NCI-H226 (cell line): ENCODE results near the gene HSPE1.
"Not testable (repeated sequence)": the region's sequence is repeated elsewhere in the genome, so short reads cannot be mapped to it uniquely, and the experiment has no call there.

Experiments used
- DNase-seq: peaks from one replicate; pipeline ENCODE4 v3.0.0-alpha.2; 2015

The HSPE1 gene

DNA sequence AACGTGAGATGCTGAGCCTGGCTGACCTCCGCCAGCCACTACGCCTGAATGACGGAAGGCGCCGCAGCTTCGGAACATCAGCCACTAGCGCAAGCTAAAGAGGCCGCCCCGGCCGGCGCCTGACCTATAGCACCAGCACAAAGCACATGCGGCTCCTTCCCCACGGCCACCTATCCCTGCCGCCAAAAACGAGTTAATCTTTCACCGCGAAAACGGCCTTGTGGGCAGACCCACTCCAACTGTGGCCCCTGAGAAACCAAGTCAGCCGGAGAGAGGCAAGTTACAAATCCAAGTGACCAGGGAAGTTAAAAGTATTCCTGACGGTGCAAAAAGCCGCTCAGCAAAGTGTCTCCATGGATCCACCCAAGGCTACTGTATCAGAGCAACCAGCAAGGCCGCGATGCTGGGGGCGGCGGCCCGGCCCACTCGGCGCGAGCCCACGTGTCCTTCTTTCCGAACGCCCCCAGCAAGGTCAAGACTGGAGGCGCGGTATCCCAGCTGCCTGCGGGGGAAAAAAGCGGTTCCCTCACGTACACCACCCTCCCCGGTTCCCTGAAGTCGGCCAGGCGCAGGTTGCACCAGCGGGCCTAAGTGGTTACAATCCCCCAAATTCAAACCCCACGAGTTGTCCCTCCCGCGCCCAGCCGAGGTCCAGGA is 1.1 kb upstream of the HSPE1 start:
- peak; percentile 56 for DNase-seq

DNA sequence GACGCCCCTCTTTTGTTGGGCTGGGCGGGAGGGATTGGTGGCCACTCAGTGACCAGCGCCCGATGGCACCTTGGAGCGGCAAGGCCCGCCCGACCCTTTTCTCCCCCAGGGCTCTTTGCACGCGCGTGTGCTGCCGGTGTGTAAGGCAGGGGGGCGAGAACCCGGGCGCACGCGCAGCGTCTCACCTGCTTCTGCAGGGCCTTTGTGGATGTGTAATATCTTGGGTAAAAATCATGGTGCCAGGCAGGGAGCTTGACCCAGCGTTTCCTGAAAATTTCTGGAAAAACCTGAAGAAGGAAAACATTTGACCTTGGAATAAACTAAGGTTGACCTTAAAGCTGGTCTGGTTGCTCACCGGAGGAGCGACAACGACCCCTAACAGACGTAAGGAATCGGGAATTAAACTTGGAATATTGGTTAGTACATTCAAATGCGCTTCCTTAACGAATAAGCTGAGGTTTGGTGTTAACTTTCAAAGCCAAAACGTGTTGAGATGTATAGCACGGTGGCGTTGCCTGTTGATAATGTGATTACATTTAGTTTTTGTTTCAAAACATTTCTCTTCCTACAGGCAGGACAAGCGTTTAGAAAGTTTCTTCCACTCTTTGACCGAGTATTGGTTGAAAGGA is 438 bp downstream of the HSPE1 start:
- DNase-seq = no peak

DNA sequence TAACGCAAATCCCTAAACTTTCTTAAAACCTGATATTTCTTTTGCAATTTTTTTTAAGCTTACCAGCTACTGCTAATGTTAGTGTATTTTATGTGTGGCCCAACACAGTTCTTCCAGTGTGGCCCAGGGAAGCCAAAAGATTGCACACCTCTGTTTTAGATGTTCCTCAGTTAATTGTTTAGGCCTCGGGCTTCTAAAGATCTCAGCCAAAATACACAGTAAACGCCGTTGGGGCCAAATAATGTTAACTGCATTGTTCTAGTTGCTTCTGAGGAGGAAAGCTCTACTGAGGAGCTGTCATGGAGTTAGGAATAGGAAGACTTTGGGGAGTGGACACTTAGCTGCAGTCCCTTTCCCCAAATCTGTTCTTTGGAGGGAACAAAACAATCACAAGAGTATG is 2.0 kb downstream of the HSPE1 start:
- no peak for DNase-seq

DNA sequence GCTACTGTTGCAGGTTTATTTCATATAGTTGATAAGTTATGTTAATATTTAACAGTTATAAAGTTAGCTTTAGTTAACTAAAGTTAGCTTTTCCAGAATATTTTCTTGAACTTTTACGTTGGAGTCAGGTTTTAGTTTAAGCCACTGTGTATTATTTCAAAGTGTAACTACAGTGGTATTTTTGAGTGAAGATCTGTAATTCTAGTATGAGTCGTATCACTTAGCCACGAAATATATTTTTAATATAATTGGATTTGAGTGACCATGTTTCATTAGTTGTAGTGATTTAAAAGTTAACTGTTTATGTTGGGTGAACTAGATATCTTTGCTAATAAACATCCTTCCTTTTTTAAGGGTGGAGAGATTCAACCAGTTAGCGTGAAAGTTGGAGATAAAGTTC is 2.5 kb downstream of the HSPE1 start:
- DNase-seq = no peak

DNA sequence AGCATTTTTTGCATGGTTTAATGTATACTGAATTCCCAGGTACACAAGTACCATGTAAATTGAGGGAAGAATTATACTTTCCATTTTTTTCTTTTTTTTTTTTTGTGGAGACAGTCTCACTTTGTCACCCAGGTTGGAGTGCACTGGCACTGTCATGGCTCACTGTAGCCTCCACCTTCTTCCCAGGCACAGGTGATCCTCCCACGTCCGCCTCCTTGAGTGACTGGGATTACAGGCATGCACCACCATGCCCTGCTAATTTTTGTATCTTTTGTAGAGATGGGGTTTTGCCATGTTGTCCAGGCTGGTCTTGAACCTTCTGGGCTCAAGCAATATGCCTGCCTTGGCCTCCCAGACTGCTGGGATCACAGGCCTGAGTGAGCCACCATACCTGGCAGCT is 3.8 kb downstream of the HSPE1 start:
- DNase-seq = no peak

DNA sequence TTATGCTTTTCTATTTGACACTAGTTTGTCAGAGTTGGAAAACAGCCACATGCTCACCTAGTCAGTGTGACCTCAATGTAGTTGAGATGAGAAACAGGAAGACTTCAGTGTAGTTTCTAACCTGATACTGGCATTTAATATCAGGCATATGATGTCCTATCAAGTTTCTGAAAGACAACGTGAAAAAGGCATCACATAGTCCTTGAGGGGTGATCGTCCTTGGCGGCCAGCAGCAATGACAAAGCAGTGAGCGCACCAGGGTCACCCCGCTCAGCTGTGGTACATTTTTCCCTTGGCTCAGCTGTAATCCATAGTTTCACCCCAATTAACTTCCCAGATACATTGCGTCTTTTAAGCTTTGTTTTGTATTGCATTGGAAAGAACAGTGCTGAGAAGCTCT is 4.3 kb downstream of the HSPE1 start:
- no peak for DNase-seq

DNA sequence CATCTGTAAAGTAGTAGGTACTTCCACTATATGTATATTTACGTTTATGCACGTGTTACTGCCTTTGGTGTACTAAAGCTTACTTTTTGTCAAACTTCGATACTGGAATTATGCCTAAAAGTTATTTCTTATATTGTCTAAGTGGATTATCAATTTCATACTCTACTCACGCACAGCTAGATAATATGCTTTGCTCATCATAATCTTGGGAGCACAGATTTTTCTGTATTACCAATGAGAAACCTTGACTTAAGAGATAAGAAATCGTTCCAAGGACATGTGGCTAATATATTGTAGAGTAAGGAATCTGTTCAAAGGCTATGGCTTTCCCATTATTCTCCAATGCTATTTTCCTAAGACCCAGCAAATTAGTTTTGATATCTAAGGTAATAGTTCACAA is 6.5 kb downstream of the HSPE1 start:
- DNase-seq = no peak

DNA sequence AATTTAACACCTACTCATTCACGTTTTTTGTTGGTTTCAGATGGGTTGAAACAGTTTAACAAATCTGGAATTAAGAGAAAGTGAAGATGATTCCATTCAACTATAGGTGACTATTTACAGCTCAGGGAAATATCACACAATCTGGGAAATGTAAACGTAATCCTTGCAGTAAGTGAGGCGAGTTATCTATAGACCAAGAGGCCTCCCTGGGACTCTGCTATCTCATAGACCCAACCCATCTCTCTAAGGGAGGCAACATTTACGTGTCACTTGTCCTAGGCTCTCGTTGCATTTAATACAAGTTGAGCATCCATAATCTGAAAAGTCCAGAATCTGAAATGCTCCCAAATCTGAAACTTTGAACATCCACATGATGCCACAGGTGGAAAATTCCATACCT is 13.7 kb downstream of the HSPE1 start:
- DNase-seq = no peak

DNA sequence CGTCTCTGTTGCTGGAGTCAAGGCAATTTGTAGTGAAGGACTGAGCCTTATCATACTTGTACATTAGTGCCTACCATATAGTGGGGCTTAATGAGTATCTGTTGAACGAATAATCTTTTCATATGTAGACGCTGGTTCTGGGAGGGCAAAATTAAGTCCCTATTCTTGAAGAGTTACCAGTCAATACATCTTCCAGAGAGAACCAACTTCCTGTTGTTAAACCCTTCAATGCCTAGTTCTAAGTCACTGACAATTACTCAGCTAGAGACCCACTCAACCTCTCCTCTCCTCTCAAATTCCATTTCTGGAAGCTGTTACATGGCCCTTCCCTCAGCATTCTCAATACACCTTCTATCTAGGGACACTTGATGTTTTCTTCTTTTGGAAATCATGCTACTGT is 14.6 kb downstream of the HSPE1 start:
- no peak for DNase-seq

DNA sequence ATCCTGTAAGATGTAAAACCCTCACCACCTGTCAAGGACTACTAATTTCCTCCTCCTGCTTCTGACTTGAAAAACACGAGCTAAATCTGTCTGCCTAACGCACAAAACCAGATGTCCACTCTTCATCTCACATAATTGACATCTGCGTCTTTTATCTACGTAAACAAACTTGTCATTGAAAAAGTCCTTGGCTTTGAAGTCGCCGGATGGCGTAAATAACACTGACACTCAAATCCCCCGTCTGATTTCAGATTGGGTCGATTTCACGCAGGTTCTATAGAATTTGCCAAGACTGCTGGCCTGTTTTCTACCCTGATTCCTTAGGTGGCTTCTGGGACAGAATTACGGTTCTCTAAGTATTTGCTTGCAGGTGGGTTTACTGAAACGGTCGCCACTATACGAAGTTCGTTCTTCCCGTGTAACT is 15.1 kb downstream of the HSPE1 start:
- DNase-seq = no peak

DNA sequence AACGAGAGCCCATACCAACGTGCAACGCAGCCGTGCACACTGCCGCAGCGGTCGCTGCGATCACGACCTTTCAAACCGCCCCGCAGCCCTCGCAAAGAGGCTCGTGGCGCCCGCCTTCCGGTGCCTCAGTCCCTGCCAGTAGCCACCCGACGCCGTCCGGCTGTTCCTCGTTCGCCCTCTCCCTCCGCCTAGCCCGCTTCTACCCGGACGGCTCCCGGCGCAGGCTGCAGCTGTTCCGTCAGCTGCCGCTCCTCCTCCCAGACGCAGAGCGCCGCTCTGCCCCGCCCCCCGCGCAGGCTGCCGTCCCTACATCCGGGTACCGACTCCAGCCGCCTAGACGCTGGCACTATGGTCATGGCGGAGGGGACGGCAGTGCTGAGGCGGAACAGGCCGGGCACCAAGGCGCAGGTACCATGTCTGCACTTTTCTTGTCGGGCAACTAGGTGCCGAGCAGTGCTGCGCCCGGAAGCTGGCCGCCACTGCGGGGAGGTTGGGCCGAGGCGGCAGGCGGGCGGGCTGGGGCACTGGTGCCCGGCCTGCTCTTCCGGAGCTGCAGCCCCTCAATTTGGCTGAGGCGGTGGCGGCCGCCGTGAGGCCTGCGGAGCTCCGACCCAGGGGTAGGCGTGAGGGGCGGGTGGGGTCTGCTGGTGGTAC is 15.7 kb downstream of the HSPE1 start, which contains the start of gene MOB4:
TSS of gene MOB4 (plus strand) at position 328 of the 654 bp plus-strand sequence. CDS start at position 349, 21 bp downstream.
- DNase-seq = peak; percentile 91

DNA sequence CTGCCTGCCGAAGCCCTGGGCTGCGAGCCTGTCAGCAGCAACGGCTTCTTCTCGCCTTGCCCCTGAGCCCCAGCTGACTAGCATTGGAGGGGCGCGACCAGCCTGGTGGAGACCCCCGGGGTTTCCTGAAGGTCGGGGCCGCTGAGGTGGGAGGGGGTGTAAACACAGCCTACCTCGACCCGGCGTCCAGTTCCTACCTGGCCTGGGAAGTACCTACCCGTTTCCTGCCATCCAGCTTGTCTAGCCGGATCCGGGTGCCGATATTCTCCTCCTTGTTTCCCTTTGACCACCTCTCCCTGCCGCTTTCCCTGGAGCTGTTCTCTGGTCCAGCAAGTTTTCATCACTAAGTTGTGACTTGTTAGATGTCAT is 16.2 kb downstream of the HSPE1 start:
- no peak for DNase-seq

DNA sequence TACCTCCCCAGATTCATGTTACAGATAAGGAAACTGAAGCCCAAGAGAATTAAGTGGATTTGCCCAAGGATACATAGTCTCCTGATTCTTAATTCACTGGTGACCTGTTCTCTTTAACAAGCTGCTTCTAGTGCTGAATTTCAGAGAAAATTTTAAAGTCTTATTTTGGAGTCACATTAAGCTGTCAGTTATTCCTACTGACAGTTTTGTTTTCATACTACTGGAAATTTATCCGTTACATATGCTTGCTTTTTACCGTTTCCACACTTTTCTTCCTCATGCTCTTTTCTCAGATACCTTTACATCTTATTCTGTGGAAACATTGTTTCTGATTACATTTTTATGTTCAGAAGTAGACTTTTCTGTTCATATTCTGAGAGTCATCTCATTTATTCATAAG is 17.0 kb downstream of the HSPE1 start:
- no peak for DNase-seq

DNA sequence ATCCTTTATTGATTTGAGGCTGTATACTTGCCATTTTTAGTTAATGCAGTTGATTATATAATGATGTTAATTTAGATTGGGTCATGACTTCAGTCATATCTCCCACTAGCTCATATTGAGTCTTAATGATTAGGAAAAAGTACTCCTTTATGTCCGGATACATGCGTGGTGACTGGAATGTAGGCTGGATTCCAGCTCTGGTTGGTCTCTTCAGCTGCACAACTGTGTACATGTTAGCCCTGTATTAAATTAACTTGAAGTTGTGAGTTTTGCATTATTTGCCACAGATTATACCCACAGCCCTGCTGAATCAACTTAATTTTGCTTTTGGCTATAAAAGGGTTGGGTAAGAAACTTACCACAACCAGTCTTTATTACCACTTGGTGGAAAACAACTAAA is 38.2 kb downstream of the HSPE1 start:
- DNase-seq = no peak

DNA sequence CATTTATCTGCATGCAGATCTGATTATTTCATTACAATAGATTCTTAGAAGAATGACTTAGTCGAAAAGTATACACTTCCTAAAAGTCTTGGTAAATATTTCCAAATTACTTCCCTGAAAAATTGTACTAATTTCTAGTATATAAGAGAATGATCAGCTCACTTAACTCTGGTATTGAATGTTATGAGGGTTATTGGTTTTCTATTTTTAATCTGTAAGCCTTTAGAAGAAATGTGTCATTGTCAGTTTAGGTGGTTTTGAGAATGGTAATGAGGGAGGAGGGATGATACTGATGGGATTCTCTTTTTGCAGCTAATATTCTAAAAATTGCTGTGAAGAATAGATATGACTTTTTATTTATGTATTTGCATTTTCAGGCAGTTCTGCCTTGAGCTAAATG is 39.6 kb downstream of the HSPE1 start:
- no peak for DNase-seq

DNA sequence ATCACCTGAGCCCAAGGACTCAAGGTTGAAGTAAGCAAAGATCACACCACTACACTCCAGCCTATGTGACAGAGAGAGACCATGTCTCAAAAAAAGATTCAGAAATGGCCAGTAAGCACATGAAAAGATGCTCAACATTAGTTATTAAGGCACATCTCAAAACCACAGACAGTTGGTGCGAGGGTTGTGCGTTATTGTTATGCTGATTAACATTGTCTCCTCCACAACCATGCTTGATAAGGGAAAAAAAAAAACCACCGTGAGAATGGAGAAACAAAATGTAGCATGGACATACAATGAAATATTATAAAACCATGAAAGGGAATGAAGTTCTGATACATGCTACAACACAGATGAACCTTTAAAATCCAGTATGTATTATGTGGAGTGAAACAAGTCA is 43.0 kb downstream of the HSPE1 start:
- DNase-seq = no peak

DNA sequence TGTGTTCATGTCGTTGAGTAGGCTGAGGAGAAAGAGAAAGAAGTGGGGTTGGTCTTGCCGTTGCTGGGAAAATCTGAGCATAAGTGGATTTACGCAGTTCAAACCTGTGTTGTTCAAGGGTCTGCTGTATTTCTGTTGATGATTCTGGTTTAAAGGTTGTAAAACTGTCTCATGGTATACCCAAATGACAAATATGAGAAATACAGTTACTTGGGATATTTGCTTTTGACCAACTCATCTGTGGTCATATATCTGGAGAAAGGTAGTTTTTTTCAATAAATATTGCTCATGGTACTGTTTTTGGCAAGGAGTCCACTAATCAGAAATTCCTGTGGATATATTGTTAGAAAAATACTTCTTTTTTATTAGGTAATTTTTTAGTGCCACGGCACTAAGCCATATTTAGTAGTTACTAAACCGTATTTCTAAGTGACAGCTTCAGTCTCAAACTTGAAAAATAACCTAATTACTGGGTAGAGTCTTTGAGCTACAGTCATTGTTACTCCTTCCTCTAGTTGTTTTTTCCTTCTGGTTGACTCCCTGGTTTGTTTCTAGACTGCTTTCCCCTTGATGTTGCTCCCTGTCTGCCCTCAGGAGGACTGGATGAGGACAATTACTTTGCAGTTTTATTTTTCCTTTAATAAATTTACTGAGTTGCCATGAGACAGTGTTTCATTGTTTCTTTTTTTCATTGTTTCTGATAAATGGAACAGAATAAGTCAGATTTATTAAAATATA is 47.2 kb downstream of the HSPE1 start:
- no peak for DNase-seq

DNA sequence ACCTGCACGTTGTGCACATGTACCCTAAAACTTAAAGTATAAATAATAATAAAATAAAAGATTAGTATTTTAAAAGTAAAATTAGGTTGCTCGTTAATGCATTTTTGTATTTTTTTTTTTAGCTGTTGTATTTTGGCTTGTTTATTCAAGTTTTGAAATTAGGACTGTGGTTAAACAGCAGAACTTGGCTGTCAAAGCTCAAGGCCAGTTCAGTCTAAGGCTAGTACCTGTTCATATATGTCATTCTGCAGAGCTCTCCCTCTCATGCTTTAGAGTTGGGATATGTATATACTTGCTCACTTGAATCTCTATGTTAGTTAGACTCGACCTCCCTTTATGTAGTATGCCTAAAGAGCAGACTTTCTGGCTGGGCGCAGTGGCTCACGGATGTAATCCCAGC is 48.4 kb downstream of the HSPE1 start:
- DNase-seq = no peak

DNA sequence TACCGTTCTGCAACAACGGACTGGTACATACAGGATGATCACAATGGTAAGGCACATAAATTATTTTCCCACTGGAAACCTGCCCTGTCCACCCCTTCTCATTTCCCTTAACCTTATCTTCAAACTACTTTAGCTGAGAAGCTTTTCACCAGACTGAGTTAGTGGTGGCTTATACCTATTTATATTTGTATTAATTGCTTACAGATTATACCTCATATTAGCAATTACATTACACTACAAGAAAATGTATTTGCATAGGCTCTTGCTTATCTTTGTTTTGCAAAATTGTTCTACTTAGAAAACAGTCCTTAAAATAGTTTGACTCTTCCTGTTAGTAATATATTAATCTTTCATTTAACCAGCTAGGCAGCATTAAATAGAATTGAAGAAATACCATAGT is 51.1 kb downstream of the HSPE1 start:
- not testable (repeated sequence) for DNase-seq
